Right lobe of liver (tissue), 6 donors: ENCODE measurements around the gene CERT1. TPM values are rescaled to one million over a fixed set of nuclear protein-coding genes. Genes with fewer than 3 reads are reported as not detected.

Source experiments
- ATAC-seq, 4 donors: fragments of 200-7000 bp; cut with Tn5 transposase; one replicate each; pipeline ENCODE4 v1.9.1; 2020; ENCODE audit warnings: mild to moderate bottlenecking in 4 of 4, moderate library complexity in 4 of 4
- DNase-seq, 3 donors: peaks; one replicate each; pipeline ENCODE4 v3.0.0-alpha.2; 2020
- H3K27ac ChIP-seq, 3 donors: fragments of 200-600 bp; one replicate each; pipeline ENCODE4 v1.8.0; 2022
- H3K27me3 ChIP-seq, 2 donors: fragments of 200-600 bp; one replicate each; pipeline ENCODE4 v1.8.0; 2022
- H3K36me3 ChIP-seq, 4 donors: fragments of 200-600 bp; sonication (generic) in 1 of 4; one replicate each; pipeline versions ENCODE4 v1.5.1 to v1.8.0; 2017 to 2022; ENCODE audit warnings: control low read depth in 1 of 4
- H3K4me1 ChIP-seq, 4 donors: fragments of 200-600 bp; sonication (generic) in 1 of 4; one replicate each; pipeline versions ENCODE4 v1.5.1 to v1.8.0; 2017 to 2022; ENCODE audit warnings: control low read depth in 1 of 4
- H3K4me3 ChIP-seq, 3 donors: fragments of 200-600 bp; one replicate each; pipeline ENCODE4 v1.8.0; 2022
- H3K9me3 ChIP-seq, 4 donors: fragments of 200-600 bp; sonication (generic) in 1 of 4; one replicate each; pipeline versions ENCODE4 v1.5.1 to v1.8.0; 2017 to 2022; ENCODE audit warnings: control low read depth in 1 of 4
- CTCF ChIP-seq, 4 donors: fragments of 200-600 bp in 3 of 4; fragments of 450-650 bp in 1 of 4; IDR thresholded peaks; one replicate each; pipeline versions ENCODE4 v1.5.1 to v1.8.0; 2016 to 2022; ENCODE audit warnings: antibody characterized with exemption in 4 of 4, mild to moderate bottlenecking in 2 of 4
- POLR2A ChIP-seq: fragments of 450-650 bp; IDR thresholded peaks from one replicate; pipeline ENCODE4 v1.6.1; 2017; ENCODE audit warnings: antibody characterized with exemption, mild to moderate bottlenecking
- WGBS: methylation state at CpG from one replicate; pipeline ENCODE4 v1.1.6; 2018; ENCODE audit warnings: low coverage, low lambda C conversion rate; ENCODE audit not compliant: insufficient coverage; ENCODE audit errors: missing lambda C conversion rate; 5-methylcytosine and 5-hydroxymethylcytosine counted together
- intact Hi-C, 2 donors: fragments of 100-400 bp; cut with DNase I; formaldehyde crosslinking; loops; one replicate each; pipeline versions ENCODE4 v1.11.2 to v1.14.1; 2022
- total RNA-seq, 6 experiments: library from RNA; depleted of rRNA in 2 of 6; stranded (reverse); fragments of >200 nt in 2 of 6; fragmentation: NEBNext Ultra II Directional in 3 of 6; extraction: Animal tissue kit (Norgen Biotek cat#: 25700) in 3 of 6; gene quantifications; one replicate each; pipeline versions ENCODE4 v1.1.0 to v1.2.4, GENCODE V29; 2016 to 2023
- donor health status: DM: no; HTN: yes; CAD: no.
- donor health status: DM: no; HTN: no; CAD: no.
- donor health status: DM: no; HTN: no; CAD: no.
- donor health status: DM: no; HTN: yes; CAD: no.
- donor health status: DM: no; HTN: yes; CAD: no.

Gene CERT1
- total RNA-seq, 6 experiments from 2014 or later: 14.6 to 25.5 (median 19.7) TPM

GRCh38 chr5:75522025-75522424 lies 10.6 kb upstream of the CERT1 start:
- ATAC-seq (no peak), DNase-seq (no peak)
- Histone ChIP-seq H3K27me3 (no peaks in the 10 kb centered on the region), H3K27ac (no peak overlapping the region), H3K9me3 (no peaks in the 10 kb centered on the region), H3K4me3 (no peak overlapping the region), H3K36me3 (no peaks in the 10 kb centered on the region), H3K4me1 (peaks cover 0 to 5% (median 0%) of the 10 kb centered on the region in 4 donors)
- TF ChIP-seq POLR2A (no peak), CTCF (IDR thresholded peaks at IDR 0.05) (no peak)
- intact Hi-C loops: no loop called here

- DNase-seq: no peak
- peaks cover 0 to 5% (median 0%) of the 10 kb centered on the region in 4 donors for H3K4me1 ChIP-seq
- intact Hi-C loops: no loop called here
- TF ChIP-seq POLR2A: no peak
- no peak for TF ChIP-seq CTCF (IDR thresholded peaks at IDR 0.05)
- no peaks in the 10 kb centered on the region for H3K36me3 ChIP-seq
- no peak overlapping the region for H3K4me3 ChIP-seq
- H3K27ac ChIP-seq: no peak overlapping the region
- no peak for ATAC-seq
- no peaks in the 10 kb centered on the region for H3K27me3 ChIP-seq
- WGBS: 92% methylated on average over 2 of the region's 2 CpGs
- H3K9me3 ChIP-seq: no peaks in the 10 kb centered on the region
Measured at GRCh38 chr5:75521195-75521594, 9.8 kb upstream of the CERT1 start.

DNA sequence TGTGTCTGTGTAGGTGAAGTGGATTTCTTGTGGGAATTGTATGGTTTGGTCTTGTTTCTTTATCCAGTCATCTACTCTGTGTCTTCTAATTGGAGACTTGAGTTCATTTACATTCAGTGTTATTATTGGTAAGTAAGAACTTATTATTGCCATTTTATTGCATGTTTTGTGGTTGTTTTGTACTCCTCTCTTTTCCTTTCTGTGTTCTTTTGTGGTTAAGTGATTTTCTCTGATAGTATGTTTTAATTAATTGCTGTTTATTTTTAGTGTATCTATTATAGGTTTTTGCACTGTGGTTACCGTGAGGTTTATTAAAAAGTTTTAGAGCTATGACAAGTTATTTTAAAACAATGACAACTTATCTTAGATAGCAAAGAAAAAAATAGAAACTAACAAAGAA lies 8.3 kb upstream of the CERT1 start:
- Histone ChIP-seq H3K36me3 (no peaks in the 10 kb centered on the region), H3K9me3 (no peaks in the 10 kb centered on the region), H3K27ac (no peak overlapping the region), H3K4me3 (no peak overlapping the region), H3K4me1 (peaks cover 0 to 5% (median 0%) of the 10 kb centered on the region in 4 donors), H3K27me3 (no peaks in the 10 kb centered on the region)
- ATAC-seq (no peak), DNase-seq (no peak)
- WGBS: 57% methylated on average over 1 of the region's 1 CpG
- intact Hi-C loops: no loop called here
- TF ChIP-seq POLR2A: no peak
- TF ChIP-seq CTCF (IDR thresholded peaks at IDR 0.05): no peak

- no peak for ATAC-seq
- intact Hi-C loops: no loop called here
- TF ChIP-seq POLR2A: no peak
- no peak for DNase-seq
- Histone ChIP-seq H3K36me3 (no peaks in the 10 kb centered on the region), H3K27me3 (no peaks in the 10 kb centered on the region), H3K4me1 (peaks cover 0 to 14% (median 6%) of the 10 kb centered on the region in 4 donors), H3K27ac (no peak overlapping the region), H3K9me3 (no peaks in the 10 kb centered on the region), H3K4me3 (no peak overlapping the region)
- 97% methylated on average over 3 of the region's 3 CpGs for WGBS
Measured at GRCh38 chr5:75514323-75514722, 2.9 kb upstream of the CERT1 start.

- ATAC-seq: no peak
- Histone ChIP-seq H3K9me3 (no peaks in the 10 kb centered on the region), H3K27me3 (no peaks in the 10 kb centered on the region), H3K27ac (no peak overlapping the region), H3K4me1 (peaks cover 0 to 19% (median 7%) of the 10 kb centered on the region in 4 donors), H3K36me3 (no peaks in the 10 kb centered on the region), H3K4me3 (no peak overlapping the region)
- TF ChIP-seq CTCF (IDR thresholded peaks at IDR 0.05) (no peak), POLR2A (no peak)
- intact Hi-C loops: no loop called here
- DNase-seq: no peak
- WGBS: 52% methylated on average over 1 of the region's 1 CpG
Measured at GRCh38 chr5:75513841-75514240, 2.4 kb upstream of the CERT1 start.
